GM21737 (cell line): ENCODE data around the gene LIN7A.

Experiments
- ATAC-seq: cut with Tn5 transposase; IDR thresholded peaks from one replicate; pipeline ENCODE4 v1.9.1; 2021; ENCODE audit warnings: mild to moderate bottlenecking, moderate library complexity; ENCODE audit not compliant: unreplicated experiment

The LIN7A gene

DNA sequence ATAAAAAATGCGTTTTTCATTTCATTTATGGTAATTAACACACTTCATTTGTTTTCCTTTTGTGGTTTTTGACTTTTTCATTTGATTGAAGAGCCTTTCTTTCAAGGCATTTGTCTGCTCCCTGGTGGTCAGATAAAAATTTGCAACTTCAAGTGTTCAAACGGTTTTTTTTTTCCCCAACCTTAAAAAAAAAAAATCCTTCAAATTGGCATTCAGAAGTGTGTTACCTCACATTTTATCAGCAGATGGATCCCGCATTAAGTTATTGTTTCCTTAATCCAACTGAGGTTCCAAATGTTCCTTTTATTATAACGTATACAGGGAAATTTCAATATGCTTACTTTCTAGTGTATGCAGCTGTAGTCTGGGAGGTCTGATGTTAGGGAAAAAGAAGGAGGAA lies 173.9 kb downstream of the LIN7A start:
- no peak for ATAC-seq

DNA sequence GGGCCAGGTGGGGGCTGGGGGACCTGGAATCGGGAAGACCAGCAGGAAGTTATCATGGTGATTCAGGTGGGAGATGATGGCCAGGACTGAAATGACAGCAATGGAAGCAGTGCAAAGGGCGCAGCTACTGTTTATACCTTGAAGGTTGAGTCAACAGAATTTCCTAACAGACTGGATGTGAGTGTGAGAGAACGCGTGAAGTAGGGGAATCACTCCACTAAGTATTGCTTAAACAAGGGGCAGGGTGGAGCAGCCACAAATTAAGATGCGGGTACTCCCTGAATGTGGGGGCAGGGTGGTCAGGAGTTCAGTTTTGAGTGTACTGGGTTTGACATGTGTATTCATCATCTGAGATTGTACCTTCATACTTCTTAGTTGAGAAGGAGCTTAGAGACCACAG lies 175.9 kb downstream of the LIN7A start:
- no peak for ATAC-seq

DNA sequence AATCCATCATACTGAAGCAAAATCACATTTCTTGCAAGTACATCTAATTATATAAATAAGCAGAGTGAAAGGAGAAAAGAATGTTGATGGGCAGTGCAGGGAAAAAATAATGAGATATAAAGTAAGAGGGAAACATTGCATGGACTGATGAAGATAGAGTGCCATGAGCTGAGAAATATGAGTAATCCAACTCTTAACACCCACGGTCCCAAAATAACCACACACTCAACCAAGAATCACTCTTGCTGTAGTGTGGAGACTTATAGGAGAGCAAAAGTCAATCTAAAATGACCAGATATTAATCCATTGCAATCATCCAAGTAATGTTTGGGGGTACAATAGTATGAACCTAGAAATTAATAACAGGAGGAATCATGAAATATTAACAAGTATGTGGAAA lies 180.9 kb downstream of the LIN7A start:
- no peak for ATAC-seq

DNA sequence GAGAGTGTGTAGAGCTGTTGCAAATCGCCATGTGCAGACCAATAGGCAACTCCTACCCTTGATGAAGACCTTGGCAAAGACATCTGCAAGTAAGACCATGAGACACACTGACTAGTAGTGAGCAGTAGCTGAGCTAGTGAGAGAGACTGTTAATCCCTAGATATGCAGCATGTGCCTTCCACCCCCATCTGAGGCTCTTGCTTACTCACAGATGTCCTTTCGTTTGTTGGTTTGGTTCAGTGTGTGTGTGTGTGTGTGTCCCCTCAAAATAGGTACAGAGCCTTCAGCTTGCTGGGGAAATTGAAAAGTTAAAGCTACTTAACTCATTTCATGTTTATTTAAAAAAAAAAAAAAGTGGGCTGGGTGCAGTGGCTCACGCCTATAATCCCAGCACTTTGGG lies 183.5 kb downstream of the LIN7A start:
- no peak for ATAC-seq

DNA sequence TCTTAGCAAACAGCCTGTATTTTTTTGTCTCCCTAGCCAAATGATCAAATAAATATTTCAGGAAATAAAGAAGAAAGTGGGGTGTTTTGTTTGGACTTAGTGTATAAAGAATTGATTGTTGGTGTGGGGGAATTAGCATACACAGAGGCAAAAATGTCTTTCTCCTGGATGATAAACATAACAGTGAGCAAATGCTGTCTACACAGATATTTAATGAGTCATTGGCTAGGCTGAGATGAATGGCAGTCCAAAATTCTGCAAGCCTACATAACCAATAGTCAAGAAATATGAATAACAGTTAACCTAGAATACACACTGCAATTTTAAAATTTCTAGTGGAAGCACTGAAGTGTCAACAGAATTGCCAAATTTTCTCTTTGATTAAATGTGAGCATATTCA lies 185.3 kb downstream of the LIN7A start:
- ATAC-seq = no peak

DNA sequence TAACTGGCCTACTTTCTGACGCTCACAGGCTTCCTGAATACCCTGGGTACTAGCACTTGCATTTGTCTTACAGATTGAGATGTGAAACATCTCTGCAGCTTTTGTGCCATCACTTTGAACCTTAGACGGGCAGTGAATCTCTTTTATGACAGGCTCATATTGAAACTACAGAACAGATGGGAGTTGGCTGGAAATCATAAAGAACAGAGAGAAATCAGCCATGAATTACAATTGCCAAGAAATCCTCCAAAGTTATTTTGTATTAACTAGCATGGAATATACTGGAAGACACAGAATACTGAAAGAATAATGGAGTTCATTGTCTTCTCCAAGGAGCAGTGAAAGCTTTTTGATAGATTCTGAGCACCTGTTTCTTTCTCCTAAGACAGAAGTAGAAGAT lies 188.3 kb downstream of the LIN7A start:
- no peak for ATAC-seq

DNA sequence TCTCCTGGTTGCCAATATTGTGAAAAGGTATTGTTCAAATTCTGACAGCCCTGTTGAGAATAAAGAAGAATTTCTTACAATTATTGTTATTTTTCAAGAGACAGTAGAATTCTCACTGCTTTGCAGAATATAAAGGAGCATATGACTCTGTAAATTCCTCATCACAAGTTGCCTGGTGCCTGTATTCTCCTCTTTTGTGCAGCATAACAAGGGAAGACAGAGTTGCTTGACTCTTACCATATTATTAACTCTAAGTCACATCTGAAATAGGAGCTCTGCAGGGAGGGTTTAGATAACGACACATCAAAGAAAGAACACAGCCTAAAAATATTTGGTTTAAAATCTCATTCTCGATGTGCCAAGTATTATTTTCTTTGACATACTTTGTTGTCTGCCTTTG lies 189.9 kb downstream of the LIN7A start:
- ATAC-seq = no peak

DNA sequence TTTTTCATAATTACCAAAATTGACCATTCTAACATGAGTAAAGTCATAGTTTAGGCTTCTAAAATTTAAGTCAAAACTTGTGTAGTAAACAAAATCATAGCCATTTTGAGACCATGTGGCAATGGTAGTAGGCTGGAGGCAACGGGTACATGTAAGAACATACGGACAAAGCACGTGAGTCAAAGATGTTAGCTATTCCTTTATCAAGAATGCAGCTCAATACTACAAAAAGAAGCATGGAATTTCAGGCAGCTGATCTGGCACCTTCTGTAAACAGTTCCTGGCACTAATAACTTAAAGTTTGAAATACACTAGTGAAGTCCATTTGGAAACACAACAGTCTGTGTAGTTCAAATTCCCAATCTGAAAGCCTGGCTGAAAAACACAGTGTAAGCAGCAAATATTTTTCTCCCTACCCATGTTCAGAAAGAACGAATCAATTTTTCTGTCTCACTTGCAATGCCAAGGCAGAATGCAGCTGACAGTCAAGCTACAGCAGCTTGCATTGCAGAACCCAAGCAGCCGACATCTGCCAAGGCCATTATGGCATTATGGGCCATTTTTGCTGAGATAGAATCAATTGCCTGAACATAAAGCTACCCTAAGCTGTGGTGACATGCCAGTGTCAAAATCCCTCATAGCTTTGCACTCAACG lies 191.8 kb downstream of the LIN7A start:
- no peak for ATAC-seq
